ENCODE results near the gene NIFK.
"Not testable (repeated sequence)": the region's sequence is repeated elsewhere in the genome, so short reads cannot be mapped to it uniquely, and the experiment has no call there.

- TF ChIP-seq CTCF (tag by site-specific recombination; IDR thresholded peaks at IDR 0.05); ZNF521 (tag by site-specific recombination; IDR thresholded peaks at IDR 0.05); ZNF248 (tag by site-specific recombination; IDR thresholded peaks at IDR 0.05); PRDM1 (tag by site-specific recombination; IDR thresholded peaks at IDR 0.05); REST (tag by site-specific recombination; IDR thresholded peaks at IDR 0.05); KLF17 (tag by site-specific recombination; IDR thresholded peaks at IDR 0.05); ZBTB49 (tag by site-specific recombination; IDR thresholded peaks at IDR 0.05; ENCODE audit: low read depth); ZNF138 (tag by site-specific recombination; IDR thresholded peaks at IDR 0.05; ENCODE audit: borderline replicate concordance); ZNF548 (tag by site-specific recombination; IDR thresholded peaks at IDR 0.05); ZNF776 (tag by site-specific recombination; IDR thresholded peaks at IDR 0.05; ENCODE audit: borderline replicate concordance); ZBTB17 (tag by site-specific recombination; IDR thresholded peaks at IDR 0.05): not testable (repeated sequence)
Measured at GRCh38 chr2:121701761-121702160, 34.9 kb downstream of the NIFK start.

Data from HEK293 (cell line).